Left kidney (tissue), 2 donors: ENCODE measurements around the gene CERS6. TPM values are rescaled to one million over a fixed set of nuclear protein-coding genes. Genes with fewer than 3 reads are reported as not detected.
"Not testable (repeated sequence)": the region's sequence is repeated elsewhere in the genome, so short reads cannot be mapped to it uniquely, and the experiment has no call there.

Experiments
- DNase-seq: peaks from one replicate; pipeline ENCODE4 v3.0.0-alpha.2; 2013
- polyA plus RNA-seq: library from polyadenylated mRNA; unstranded; fragments of 120-200 nt; gene quantifications from one replicate; pipeline ENCODE4 v1.2.1, GENCODE V29; 2013; ENCODE audit not compliant: insufficient read length

The CERS6 gene
- polyA plus RNA-seq, 1 donor, result 51.1 TPM

DNA sequence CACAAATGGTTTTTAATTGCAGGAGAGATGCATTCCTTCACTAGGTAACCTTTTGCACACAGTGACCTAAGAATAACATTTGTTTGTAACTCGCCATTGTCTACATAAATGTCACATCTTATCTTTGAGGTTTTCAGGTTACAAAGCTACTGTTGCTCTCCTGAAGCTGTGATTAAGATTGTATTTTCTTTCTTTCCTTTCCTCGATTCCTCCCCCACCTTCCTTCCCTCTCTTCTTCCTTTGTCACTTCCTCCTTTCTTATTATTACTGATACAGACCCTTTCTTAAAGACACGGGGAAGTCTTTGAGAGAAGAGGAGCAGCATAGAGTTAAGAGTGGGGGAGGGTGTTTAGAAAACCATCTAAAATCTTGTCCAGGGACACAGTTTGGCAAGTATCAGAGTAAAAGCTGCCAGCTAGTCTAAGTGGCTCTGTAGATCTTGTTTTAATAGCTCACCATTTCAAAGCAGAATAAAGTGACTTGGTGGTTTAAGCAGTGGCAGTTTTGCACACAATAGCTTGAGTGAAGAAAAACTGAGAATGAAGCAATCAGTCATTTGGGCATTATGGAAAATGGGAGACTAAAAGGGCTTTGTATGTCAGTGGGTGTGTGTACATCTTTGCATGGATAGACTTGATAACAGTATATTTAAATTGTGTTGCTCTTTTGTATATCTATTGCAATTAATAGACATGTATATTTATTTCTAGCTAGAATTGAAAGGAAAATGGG is 10.9 kb downstream of the CERS6 start:
- no peak for DNase-seq

GRCh38 chr2:168467729-168468128 is 11.7 kb downstream of the CERS6 start:
- no peak for DNase-seq

GRCh38 chr2:168468354-168468753 is 12.3 kb downstream of the CERS6 start:
- DNase-seq, result no peak

- DNase-seq, result no peak
Observed at GRCh38 chr2:168469281-168469988, 13.4 kb downstream of the CERS6 start.

GRCh38 chr2:168470320-168471162 is 14.5 kb downstream of the CERS6 start:
- DNase-seq, result peak; percentile 55

GRCh38 chr2:168471163-168471475 is 15.0 kb downstream of the CERS6 start:
- DNase-seq, result no peak

DNA sequence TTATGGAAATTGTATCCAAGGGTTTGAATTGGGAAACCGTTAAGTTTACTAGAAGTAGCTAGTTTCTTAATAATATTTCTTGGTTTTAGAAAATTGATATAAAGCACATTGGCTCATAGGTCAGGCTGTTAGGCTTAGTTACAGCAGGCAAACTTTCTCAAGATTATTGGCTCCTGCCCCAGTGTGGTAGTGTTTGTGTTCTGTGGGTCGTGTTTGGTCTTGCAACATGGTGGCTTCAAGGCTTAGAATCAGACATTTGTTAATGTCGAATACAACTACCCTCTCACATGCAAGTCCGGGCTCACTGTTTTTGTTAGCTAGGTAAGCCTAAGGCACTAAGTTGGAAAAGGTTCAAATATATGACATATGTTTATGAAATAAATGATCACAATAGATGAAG is 19.6 kb downstream of the CERS6 start:
- no peak for DNase-seq

GRCh38 chr2:168478206-168478605 is 22.1 kb downstream of the CERS6 start:
- no peak for DNase-seq

DNA sequence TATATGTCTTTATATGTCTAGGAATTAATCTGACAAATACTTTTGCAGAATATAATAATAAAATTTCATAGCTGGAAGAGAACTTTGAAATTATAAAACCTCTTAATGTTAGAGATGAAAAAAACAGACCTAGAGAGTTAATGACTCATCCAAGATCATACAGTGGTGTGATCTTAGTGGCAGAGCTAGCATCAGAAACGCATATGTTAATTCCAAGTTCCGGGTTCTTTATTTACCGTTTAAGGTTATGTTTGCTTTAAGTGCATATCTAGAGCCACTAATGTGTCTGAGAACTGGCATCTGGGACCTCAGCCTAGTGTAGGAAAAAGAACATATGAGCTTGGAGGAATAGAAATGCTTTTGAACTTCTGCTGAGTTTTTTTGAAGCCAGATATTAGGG is 24.3 kb downstream of the CERS6 start:
- DNase-seq, result no peak

DNA sequence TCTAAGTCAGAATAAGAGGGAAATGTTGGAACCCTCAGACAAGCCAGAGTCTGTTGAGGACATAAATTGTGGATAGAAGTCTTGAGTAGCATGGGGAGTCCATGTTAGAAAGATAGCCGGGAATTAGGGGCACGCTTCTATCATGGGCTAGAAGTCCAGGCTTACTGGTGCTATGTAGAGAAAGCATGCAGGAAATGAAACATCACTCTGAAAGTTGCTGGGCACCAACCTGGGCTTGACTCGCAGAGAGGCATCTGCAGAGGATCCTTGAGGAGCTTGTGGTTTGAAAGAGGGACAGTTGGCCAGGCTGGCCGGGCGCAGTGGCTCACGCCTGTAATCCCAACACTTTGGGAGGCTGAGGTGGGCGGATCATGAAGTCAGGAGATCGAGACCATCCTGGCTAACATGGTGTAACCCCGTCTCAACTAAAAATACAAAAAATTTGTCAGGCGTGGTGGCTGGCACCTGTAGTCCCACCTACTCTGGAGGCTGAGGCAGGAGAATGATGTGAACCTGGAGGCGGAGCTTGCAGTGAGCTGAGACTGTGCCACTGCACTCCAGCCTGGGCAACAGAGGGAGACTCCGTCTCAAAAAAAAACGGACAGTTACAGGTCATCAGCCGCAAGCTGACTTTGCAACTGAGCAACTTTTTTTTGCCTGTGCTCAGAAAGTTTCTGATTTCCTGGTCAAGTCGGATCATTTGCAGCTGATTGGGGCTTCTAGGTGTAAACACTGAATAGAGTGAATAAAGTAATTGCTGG is 24.9 kb downstream of the CERS6 start:
- no peak for DNase-seq

DNA sequence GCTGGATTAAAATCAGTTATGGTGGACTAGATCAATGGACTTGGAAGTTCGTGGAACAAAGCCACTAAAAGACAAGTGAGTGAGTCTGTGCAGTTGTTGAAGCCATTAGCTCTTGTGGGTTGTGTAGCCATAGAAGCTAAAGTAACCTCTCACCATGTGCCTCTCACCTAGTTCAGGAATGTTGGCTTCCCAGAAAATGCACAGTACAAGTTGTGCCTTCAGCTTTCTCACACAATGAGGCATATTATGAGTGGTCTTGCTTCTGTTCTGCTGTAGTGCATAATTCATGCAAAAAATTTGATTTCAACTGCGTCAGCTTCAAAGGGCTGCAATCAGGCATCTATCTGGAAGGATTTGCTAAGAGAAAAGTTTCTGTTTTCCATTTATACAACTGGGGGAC is 26.2 kb downstream of the CERS6 start:
- DNase-seq, result no peak

DNA sequence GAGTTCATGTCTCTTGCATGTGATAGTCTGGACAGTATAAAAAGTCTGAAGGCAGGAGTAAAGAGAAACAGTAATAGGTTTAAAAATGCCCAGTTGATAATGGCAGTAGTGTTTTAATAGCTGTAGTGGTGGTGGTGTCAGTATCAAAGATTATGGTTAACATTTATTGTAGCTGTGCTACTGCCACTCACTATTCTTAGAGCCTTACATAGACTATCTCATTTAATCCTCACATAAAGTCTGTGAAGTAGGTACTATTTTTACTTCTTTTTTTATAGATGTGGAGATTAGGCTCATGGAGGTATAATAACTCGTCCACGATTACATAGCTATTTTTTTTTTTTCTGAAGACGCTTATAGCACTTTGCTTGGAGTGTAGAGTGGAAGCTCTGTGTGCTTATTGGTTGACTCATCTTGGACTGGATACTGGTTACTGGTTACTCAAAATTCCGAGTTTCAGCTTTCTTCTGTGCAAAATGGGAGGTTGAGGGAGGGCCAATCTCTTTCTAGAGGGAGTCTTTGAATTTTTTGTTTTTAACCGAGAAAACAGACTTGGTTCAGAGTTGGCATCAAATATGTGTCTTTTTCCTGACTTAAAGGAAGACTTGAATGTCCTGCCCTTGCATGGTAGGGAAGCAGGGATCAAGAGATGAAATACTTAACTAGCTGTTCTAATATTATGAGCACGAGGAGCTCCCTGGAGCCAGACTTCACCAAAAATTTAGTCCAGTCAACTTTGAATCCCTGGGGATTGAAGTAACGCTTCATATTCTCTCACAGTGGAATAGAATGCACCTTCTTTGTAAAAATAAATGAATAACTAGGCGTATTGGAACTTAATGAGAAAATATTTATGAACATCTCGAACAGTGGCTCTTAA is 27.1 kb downstream of the CERS6 start:
- DNase-seq, result no peak

DNA sequence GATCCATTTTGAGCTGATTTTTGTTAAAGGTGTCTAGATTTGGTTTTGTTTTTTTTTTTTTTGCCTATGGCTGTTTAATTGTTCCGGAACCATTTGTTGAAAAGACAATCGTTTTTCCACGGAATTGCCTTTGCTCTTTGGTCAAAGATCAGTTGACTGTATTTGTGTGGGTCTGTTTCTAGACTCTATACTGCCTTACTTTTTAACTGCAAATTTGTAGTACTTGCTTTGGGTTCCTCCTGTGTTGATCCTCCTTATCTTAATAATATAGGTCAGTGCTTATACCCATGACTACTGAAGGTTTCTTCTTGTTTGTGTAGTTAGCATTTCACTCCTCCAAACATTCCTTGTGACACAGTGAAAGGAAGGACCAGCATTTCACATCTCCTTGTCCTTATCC is 30.4 kb downstream of the CERS6 start:
- DNase-seq, result no peak

DNA sequence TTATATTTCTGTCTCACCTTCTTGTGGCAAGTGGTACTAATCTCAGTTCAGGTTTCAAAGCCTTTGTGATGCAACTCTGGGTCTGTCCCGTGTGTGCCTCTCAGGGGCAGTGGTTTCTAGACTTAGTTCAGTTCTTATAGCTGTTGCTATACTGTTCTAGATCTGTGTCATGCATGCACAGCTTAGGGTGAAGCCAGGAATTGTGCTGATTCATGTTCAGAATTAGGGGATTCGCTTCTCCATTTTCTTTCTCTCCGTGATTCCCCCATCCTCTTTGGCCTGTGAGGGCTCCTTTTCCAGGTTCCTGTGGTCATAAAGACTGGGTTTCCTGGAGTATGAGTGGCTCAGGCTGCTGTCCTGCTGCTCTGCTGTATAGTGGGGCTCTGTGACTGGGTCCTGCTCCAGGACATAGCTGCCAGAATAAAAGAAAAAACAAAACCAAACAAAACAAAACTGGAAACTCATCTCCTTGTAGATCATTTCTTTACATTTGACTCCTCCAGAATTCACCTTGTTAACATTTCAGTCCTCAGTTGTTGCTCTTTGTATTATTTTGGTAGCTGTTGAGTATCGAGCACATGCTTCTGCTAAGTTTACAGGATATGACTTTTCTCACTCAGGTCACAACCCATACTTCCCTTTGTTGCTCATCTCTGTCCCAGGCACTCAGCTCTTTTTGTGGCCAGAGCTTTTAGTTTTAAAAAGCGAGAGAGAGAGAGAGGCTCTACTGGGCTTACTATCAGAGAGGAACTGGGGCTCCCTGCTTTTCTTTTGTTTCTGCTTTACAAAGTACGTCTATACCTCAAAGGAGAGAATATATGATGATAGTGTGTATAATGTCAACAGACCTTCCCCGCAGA is 34.2 kb downstream of the CERS6 start:
- DNase-seq, result no peak

GRCh38 chr2:168490946-168491605 is 35.0 kb downstream of the CERS6 start:
- no peak for DNase-seq

DNA sequence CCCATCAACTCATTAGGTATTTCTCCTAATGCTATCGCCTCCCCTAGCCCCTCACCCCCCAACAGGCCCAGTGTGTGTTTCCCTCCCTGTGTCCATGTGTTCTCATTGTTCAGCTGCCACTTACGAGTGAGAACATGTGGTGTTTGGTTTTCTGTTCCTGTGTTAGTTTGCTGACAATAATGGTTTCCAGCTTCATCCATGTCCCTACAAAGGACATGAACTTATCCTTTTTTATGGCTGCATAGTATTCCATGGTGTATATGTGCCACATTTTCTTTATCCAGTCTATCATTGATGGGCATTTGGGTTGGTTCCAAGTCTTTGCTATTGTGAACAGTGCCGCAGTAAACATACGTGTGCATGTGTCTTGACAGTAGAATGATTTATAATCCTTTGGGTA is 35.7 kb downstream of the CERS6 start:
- DNase-seq, result not testable (repeated sequence)

DNA sequence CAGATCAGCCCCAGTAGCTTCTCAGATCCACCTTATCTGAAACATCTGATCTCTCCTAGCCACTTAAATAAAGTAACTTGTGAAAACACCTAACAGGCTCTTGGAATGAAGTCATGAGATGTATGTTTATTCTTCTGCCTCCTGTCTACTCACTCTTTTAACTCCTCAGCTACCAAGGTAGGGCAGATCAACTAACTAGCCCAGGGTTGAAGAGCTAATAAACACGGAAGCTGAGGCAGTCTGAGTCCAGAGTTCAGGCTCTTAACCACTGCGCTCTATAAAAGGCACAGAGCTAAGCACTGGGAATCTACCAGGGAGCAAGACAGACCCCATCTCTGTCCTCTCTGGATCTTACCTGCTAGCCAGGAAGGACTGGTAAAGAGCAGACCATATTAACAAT is 37.1 kb downstream of the CERS6 start:
- not testable (repeated sequence) for DNase-seq

- no peak for DNase-seq
Observed at GRCh38 chr2:168494190-168494711, 38.2 kb downstream of the CERS6 start.

DNA sequence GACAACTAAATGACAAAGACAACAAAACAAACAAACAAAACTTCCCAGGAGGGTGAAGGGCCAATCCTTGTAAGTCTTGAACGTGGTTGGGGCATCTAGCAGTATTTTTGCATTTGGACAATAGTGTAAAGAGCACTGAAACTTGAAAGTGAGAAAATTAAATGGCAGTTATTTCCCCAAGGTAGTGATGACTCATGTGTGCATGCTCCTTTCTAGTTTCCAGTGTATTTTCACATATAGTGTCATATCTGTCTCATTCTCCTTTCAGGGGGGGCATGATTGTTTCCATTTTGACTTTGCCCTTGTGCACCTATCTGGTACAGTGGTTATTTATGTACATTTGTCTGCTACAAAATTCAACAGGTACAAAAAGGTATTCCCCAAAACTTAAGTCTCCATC is 39.5 kb downstream of the CERS6 start:
- no peak for DNase-seq
